Progenitor cell of endocrine pancreas (in vitro differentiated cells): ENCODE data around the gene BMPR2. TPM values are rescaled to one million over a fixed set of nuclear protein-coding genes. Genes with fewer than 3 reads are reported as not detected.
"Not testable (repeated sequence)": the region's sequence is repeated elsewhere in the genome, so short reads cannot be mapped to it uniquely, and the experiment has no call there.

ENCODE experiments used
- DNase-seq: peaks from one replicate; pipeline ENCODE4 v3.0.0; 2021; ENCODE audit warnings: low spot score; ENCODE audit not compliant: unreplicated experiment
- H3K27ac Mint-ChIP-seq: 2 replicates; pipeline ENCODE4 v1.8.0; 2021; ENCODE audit warnings: mild to moderate bottlenecking, moderate library complexity, mixed read lengths
- H3K27me3 Mint-ChIP-seq: 2 replicates; pipeline ENCODE4 v1.8.0; 2021; ENCODE audit warnings: mixed read lengths
- H3K36me3 Mint-ChIP-seq: 2 replicates; pipeline ENCODE4 v1.8.0; 2022; ENCODE audit warnings: mixed read lengths; ENCODE audit not compliant: insufficient read depth
- H3K4me1 Mint-ChIP-seq: 2 replicates; pipeline ENCODE4 v1.8.0; 2021; ENCODE audit warnings: low read depth, mixed read lengths
- H3K4me3 Mint-ChIP-seq: 2 replicates; pipeline ENCODE4 v1.8.0; 2021; ENCODE audit warnings: low read depth, mild to moderate bottlenecking, moderate library complexity, mixed read lengths
- H3K9me3 Mint-ChIP-seq: 2 replicates; pipeline ENCODE4 v1.8.0; 2021; ENCODE audit warnings: low read depth, mixed read lengths
- CTCF ChIP-seq: fragments of 200-600 bp; sonication (generic); IDR thresholded peaks from one replicate; pipeline ENCODE4 v1.5.0; 2021; ENCODE audit warnings: antibody characterized with exemption, mild to moderate bottlenecking; ENCODE audit not compliant: unreplicated experiment
- total RNA-seq: library from RNA; stranded (reverse); gene quantifications from 2 replicates; pipeline ENCODE4 v1.2.1, GENCODE V29; 2021

BMPR2 gene
- total RNA-seq, 1 donor from 2014 or later = 36.7 TPM

DNA sequence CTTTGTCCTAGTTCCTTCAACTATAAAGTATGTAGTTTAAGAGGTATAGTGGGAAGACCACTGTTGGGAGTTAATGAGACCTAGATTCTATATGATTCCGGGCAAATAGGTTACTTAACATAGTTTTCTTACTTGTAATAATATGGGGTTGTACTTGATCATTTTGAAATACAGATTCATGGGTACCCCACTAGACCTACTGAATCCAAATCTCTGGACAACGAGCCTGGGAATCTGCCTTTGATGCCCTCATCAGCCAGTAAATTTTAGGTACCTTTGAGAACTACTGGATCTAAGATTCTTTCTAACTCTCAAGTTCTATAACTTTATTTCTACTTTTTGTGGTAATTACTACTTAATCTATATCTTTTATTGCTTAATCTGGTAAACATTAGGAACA is 6.6 kb downstream of the BMPR2 start:
- DNase-seq = no peak
- Mint-ChIP-seq H3K36me3 (peaks cover 14% of the 10 kb centered on the region), H3K4me1 (peaks cover 16% of the 10 kb centered on the region), H3K27me3 (no peaks in the 10 kb centered on the region), H3K27ac (no peak overlapping the region), H3K9me3 (no peaks in the 10 kb centered on the region), H3K4me3 (no peak overlapping the region)
- no peak for TF ChIP-seq CTCF

- H3K4me1 Mint-ChIP-seq, H3K9me3 Mint-ChIP-seq, H3K27me3 Mint-ChIP-seq, H3K4me3 Mint-ChIP-seq, DNase-seq, H3K27ac Mint-ChIP-seq: not testable (repeated sequence)
- peaks cover 11% of the 10 kb centered on the region for H3K36me3 Mint-ChIP-seq
These were observed 10.4 kb downstream of the BMPR2 start for GRCh38 chr2:202386495-202386894.

DNA sequence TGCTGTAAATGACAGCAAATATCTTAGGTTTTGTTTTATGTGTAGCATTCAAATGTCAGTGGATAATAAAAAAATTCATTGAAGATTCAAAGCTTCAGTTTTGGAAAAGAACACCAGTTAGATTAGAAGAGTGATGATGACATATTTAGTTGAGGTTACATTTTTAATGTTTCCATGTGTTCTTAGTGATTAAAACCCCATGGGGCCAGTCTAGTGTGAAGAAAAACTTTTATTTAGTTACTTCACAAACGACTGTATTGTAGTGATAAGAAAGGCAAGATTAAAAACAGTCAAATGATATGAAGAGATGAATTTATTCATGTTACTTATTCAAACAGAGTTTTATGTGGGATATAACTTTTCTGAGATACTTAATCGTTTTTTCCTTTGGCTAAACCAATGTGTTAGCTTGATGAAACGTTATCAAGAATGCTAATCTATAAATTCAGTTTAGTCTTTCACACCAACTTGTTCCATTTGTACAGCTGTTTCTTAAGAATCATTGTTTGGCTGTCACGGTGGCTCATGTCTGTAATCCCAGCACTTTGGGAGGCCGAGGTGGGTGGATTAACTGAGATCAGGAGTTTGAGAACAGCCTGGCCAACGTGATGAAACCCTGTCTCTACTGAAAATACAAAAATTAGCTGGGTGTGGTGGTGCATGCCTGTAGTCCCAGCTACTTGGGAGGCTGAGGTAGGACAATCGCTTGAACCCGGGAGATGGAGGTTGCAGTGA is 11.6 kb downstream of the BMPR2 start:
- H3K4me1 Mint-ChIP-seq = peaks cover 2% of the 10 kb centered on the region
- DNase-seq = no peak
- H3K27me3 Mint-ChIP-seq = no peaks in the 10 kb centered on the region
- H3K9me3 Mint-ChIP-seq = no peaks in the 10 kb centered on the region
- peaks cover 14% of the 10 kb centered on the region for H3K36me3 Mint-ChIP-seq
- no peak overlapping the region for H3K4me3 Mint-ChIP-seq
- TF ChIP-seq CTCF = no peak
- H3K27ac Mint-ChIP-seq = no peak overlapping the region

DNA sequence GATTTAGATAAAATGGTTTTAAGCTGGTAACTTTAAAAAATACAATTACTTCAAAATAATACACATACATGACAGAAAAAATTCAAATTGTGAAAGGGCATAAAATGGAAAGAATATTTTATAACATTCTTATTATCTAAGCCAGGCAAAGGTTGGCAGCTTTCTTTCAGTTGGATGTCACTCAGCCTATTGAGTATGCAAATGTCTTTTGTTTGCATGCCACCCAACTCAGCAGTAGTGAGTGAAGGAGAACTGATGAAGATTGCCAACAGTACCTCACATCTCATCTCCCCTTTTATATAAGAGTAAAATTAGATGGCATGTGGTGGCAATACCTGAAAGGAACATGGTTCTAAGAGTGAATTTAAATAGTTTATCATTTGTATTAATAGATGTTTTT is 24.8 kb downstream of the BMPR2 start:
- TF ChIP-seq CTCF = no peak
- H3K9me3 Mint-ChIP-seq = no peaks in the 10 kb centered on the region

GRCh38 chr2:202405798-202406197 is 29.7 kb downstream of the BMPR2 start:
- Mint-ChIP-seq H3K27me3 (no peaks in the 10 kb centered on the region), H3K9me3 (no peaks in the 10 kb centered on the region), H3K27ac (no peak overlapping the region), H3K4me1 (no peaks in the 10 kb centered on the region), H3K4me3 (no peak overlapping the region), H3K36me3 (peaks cover 8% of the 10 kb centered on the region)
- no peak for TF ChIP-seq CTCF
- no peak for DNase-seq

More for the DNA sequence above, 24.8 kb downstream of the BMPR2 start:
- H3K4me1 Mint-ChIP-seq = no peaks in the 10 kb centered on the region
- H3K36me3 Mint-ChIP-seq = peaks cover 1% of the 10 kb centered on the region
- no peaks in the 10 kb centered on the region for H3K27me3 Mint-ChIP-seq
- no peak overlapping the region for H3K4me3 Mint-ChIP-seq
- H3K27ac Mint-ChIP-seq = no peak overlapping the region
- no peak for DNase-seq

DNA sequence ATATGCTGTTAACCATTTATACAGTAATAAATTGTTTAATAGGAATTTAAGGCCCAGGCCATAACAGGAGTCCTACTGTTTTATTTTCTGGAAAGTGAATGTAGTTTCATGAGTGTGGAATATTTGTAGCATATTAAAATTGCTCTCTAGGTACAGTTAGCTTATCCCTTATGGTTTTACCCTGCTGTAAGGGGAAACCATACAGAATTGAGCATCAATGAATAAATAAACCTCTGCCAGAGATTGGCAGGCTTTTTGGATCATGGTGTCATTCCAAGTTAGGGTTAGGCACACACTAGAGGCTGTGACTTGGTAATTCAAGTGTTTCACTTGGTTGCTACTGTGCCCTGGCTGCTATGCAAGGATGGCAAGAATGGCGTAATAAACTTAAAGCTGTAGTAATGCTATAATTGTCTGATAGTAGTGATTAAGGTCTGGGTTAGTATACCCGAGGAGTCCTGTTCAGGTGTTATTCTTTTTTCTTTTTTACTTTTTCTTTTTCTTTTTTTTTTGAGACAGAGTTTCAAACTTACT is 30.4 kb downstream of the BMPR2 start:
- no peak for TF ChIP-seq CTCF
- Mint-ChIP-seq H3K4me1 (peaks cover 1% of the 10 kb centered on the region), H3K27me3 (no peaks in the 10 kb centered on the region)

More for the DNA sequence above, 30.4 kb downstream of the BMPR2 start:
- no peak overlapping the region for H3K4me3 Mint-ChIP-seq
- H3K36me3 Mint-ChIP-seq = peaks cover 11% of the 10 kb centered on the region
- no peaks in the 10 kb centered on the region for H3K9me3 Mint-ChIP-seq
- no peak overlapping the region for H3K27ac Mint-ChIP-seq
- DNase-seq = no peak
